Measurements from ENCODE around the gene GLYR1. TPM values are rescaled to one million over a fixed set of nuclear protein-coding genes. Genes with fewer than 3 reads are reported as not detected.

The GLYR1 gene
- polyA plus RNA-seq, 1 donor from 2014 or later, result 78.6 TPM

DNA sequence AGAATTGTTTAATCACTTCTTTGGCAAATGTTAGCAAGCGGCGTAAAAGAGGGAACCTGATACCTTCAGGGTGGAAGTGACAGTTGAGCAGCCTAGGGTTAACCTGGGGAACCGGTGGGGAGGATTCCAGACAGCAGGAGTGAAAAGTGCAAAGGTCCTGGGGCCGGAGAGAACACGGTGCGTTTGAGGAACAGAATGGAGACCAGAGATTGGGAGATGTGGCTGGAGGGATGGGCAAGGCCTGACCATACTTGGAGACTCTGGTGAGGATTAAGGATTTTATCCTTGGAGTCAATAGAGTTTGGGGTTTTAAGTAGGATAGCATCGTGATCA lies 77.8 kb downstream of the GLYR1 start:
- Histone ChIP-seq H2AFZ (ENCODE audit: low read depth, low read length) (peak overlapping the region; percentile 81), H3K9me2 (ENCODE audit: insufficient read depth, low read length) (no peaks in the 10 kb centered on the region), H3K4me3 (ENCODE audit: low read length) (peak overlapping the region; percentile 69), H3K27me3 (ENCODE audit: insufficient read depth, low read depth, low read length) (no peaks in the 10 kb centered on the region), H4K20me1 (ENCODE audit: insufficient read depth) (no peaks in the 10 kb centered on the region), H3K9me3 (ENCODE audit: low read length) (no peaks in the 10 kb centered on the region), H3F3A (ENCODE audit: insufficient read depth, low read length, poor library complexity, severe bottlenecking) (no peaks in the 10 kb centered on the region), H3K36me3 (ENCODE audit: insufficient read depth, low read length) (no peaks in the 10 kb centered on the region), H3K9ac (ENCODE audit: low read length) (peak overlapping the region; percentile 60), H3K4me2 (ENCODE audit: low read length) (peak overlapping the region; percentile 54), H3K27ac (ENCODE audit: low read length) (peak overlapping the region; percentile 44), H3K79me2 (replicated peaks; ENCODE audit: insufficient read depth, low read length) (peaks cover 12% of the 10 kb centered on the region)
- TF ChIP-seq RAD21 (conservative IDR thresholded peaks at IDR 0.05), result no peak
- TF ChIP-seq, protein P1, sequence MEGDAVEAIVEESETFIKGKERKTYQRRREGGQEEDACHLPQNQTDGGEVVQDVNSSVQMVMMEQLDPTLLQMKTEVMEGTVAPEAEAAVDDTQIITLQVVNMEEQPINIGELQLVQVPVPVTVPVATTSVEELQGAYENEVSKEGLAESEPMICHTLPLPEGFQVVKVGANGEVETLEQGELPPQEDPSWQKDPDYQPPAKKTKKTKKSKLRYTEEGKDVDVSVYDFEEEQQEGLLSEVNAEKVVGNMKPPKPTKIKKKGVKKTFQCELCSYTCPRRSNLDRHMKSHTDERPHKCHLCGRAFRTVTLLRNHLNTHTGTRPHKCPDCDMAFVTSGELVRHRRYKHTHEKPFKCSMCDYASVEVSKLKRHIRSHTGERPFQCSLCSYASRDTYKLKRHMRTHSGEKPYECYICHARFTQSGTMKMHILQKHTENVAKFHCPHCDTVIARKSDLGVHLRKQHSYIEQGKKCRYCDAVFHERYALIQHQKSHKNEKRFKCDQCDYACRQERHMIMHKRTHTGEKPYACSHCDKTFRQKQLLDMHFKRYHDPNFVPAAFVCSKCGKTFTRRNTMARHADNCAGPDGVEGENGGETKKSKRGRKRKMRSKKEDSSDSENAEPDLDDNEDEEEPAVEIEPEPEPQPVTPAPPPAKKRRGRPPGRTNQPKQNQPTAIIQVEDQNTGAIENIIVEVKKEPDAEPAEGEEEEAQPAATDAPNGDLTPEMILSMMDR (IDR thresholded peaks at IDR 0.05; ENCODE audit: poor library complexity, severe bottlenecking), result no peak

DNA sequence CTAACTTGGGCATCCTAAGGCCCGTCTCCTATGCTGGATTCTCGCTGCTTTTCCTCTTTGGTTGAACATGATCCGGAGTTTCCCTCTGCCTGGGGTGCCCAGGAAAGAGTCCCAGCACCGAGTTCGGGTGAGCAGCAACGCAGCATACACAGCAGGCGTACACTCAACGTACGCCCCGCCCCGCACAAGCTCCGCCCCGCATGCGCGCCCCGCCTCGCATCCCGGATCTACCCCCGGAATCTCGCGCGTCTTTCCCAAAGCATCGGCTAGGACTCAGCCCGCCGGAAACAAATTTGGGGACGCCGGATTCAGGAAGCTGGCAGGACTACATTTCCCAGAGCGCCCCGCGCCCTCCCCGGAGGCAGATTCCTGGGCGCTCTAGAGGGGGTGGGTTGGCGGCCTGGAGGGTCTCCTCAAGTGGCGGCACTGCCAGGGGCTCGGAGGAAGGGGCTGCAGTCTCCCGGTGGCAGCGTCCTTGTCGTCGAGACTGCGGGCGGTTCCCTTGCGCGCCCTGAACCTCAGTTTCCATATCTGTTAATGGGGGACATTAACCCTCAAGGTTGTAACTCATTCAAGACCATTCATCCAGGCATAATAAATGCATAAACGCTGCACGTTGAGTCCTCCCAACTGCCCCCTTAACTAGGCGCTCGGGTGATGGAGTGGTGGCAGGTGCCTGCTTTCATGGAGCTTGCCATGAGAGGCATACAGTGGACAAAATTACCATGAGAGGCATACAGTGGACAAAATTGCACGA lies 78.4 kb downstream of the GLYR1 start:
- Histone ChIP-seq H3K27me3 (ENCODE audit: insufficient read depth, low read depth, low read length) (no peaks in the 10 kb centered on the region), H3F3A (ENCODE audit: insufficient read depth, low read length, poor library complexity, severe bottlenecking) (no peaks in the 10 kb centered on the region), H3K79me2 (replicated peaks; ENCODE audit: insufficient read depth, low read length) (peaks cover 12% of the 10 kb centered on the region), H3K9ac (ENCODE audit: low read length) (peak overlapping the region; percentile 60), H3K36me3 (ENCODE audit: insufficient read depth, low read length) (no peaks in the 10 kb centered on the region), H3K4me3 (ENCODE audit: low read length) (peak overlapping the region; percentile 69), H3K9me2 (ENCODE audit: insufficient read depth, low read length) (no peaks in the 10 kb centered on the region), H3K27ac (ENCODE audit: low read length) (peak overlapping the region; percentile 44), H3K9me3 (ENCODE audit: low read length) (no peaks in the 10 kb centered on the region), H2AFZ (ENCODE audit: low read depth, low read length) (peak overlapping the region; percentile 81), H3K4me2 (ENCODE audit: low read length) (peak overlapping the region; percentile 54), H4K20me1 (ENCODE audit: insufficient read depth) (no peaks in the 10 kb centered on the region)
- no peak for TF ChIP-seq MXI1 (conservative IDR thresholded peaks at IDR 0.05; ENCODE audit: poor library complexity, severe bottlenecking)
- TF ChIP-seq, protein P1 (IDR thresholded peaks at IDR 0.05; ENCODE audit: poor library complexity, severe bottlenecking), result no peak
- TF ChIP-seq TAF1 (IDR thresholded peaks at IDR 0.05; ENCODE audit: low read depth), result no peak
- TF ChIP-seq SMC3 (conservative IDR thresholded peaks at IDR 0.05; ENCODE audit: poor library complexity), result peak; percentile 36
- TF ChIP-seq EP300 (conservative IDR thresholded peaks at IDR 0.05; ENCODE audit: poor library complexity, severe bottlenecking), result peak; percentile 13
- peak; percentile 59 for TF ChIP-seq POLR2AphosphoS5 (IDR thresholded peaks at IDR 0.05)
- no peak for TF ChIP-seq EZH2 (IDR thresholded peaks at IDR 0.05; ENCODE audit: borderline replicate concordance, insufficient read depth, low read length, poor library complexity, severe bottlenecking)
- TF ChIP-seq, protein P2, sequence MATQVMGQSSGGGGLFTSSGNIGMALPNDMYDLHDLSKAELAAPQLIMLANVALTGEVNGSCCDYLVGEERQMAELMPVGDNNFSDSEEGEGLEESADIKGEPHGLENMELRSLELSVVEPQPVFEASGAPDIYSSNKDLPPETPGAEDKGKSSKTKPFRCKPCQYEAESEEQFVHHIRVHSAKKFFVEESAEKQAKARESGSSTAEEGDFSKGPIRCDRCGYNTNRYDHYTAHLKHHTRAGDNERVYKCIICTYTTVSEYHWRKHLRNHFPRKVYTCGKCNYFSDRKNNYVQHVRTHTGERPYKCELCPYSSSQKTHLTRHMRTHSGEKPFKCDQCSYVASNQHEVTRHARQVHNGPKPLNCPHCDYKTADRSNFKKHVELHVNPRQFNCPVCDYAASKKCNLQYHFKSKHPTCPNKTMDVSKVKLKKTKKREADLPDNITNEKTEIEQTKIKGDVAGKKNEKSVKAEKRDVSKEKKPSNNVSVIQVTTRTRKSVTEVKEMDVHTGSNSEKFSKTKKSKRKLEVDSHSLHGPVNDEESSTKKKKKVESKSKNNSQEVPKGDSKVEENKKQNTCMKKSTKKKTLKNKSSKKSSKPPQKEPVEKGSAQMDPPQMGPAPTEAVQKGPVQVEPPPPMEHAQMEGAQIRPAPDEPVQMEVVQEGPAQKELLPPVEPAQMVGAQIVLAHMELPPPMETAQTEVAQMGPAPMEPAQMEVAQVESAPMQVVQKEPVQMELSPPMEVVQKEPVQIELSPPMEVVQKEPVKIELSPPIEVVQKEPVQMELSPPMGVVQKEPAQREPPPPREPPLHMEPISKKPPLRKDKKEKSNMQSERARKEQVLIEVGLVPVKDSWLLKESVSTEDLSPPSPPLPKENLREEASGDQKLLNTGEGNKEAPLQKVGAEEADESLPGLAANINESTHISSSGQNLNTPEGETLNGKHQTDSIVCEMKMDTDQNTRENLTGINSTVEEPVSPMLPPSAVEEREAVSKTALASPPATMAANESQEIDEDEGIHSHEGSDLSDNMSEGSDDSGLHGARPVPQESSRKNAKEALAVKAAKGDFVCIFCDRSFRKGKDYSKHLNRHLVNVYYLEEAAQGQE (IDR thresholded peaks at IDR 0.05; ENCODE audit: borderline replicate concordance), result peak; percentile 53
- TF ChIP-seq RAD21 (conservative IDR thresholded peaks at IDR 0.05), result no peak

Data from neural cell (in vitro differentiated cells).